Stimulated activated CD4-positive, alpha-beta T cell treated with anti-CD3 and anti-CD28 coated beads, Interleukin-2, amount 100 ng/mL, for 4 hours (primary cell): ENCODE results near the gene PARN.
A peak's percentile ranks its signal among the peaks of the same experiment; 100 is the strongest.
"Not testable (repeated sequence)": the region's sequence is repeated elsewhere in the genome, so short reads cannot be mapped to it uniquely, and the experiment has no call there.

Experiments
- DNase-seq: peaks from one replicate; pipeline ENCODE4 v3.0.0-alpha.2; 2020; ENCODE audit warnings: low read depth

The PARN gene

GRCh38 chr16:14629919-14630619, at the start of gene PARN:
TSS of gene PARN (minus strand) at chr16:14630260. CDS start at chr16:14630125, 135 bp downstream.
- DNase-seq: peak; percentile 98

- DNase-seq: no peak
Measured at GRCh38 chr16:14678748-14679497, 48.9 kb upstream of the PARN start.

- no peak for DNase-seq
Measured at GRCh38 chr16:14677627-14678026, 47.6 kb upstream of the PARN start.

GRCh38 chr16:14676633-14677032, 46.6 kb upstream of the PARN start:
- no peak for DNase-seq

- no peak for DNase-seq
Measured at GRCh38 chr16:14672403-14672971, 42.4 kb upstream of the PARN start.

GRCh38 chr16:14669776-14670175, 39.7 kb upstream of the PARN start:
- no peak for DNase-seq

- no peak for DNase-seq
Measured at GRCh38 chr16:14668556-14669223, 38.6 kb upstream of the PARN start.

- no peak for DNase-seq
Measured at GRCh38 chr16:14667347-14668266, 37.5 kb upstream of the PARN start.

- DNase-seq: no peak
Measured at GRCh38 chr16:14658063-14658462, 28.0 kb upstream of the PARN start.

GRCh38 chr16:14652726-14653125, 22.7 kb upstream of the PARN start:
- DNase-seq: no peak

GRCh38 chr16:14650629-14651028, 20.6 kb upstream of the PARN start:
- no peak for DNase-seq

- DNase-seq: no peak
Measured at GRCh38 chr16:14649816-14650215, 19.8 kb upstream of the PARN start.

- DNase-seq: no peak
Measured at GRCh38 chr16:14641926-14642325, 11.9 kb upstream of the PARN start.

GRCh38 chr16:14641206-14641605, 11.1 kb upstream of the PARN start:
- DNase-seq: no peak

GRCh38 chr16:14640538-14640937, 10.5 kb upstream of the PARN start:
- DNase-seq: no peak

GRCh38 chr16:14636951-14637240, 6.8 kb upstream of the PARN start:
- DNase-seq: not testable (repeated sequence)

GRCh38 chr16:14636179-14636950, 6.3 kb upstream of the PARN start:
- not testable (repeated sequence) for DNase-seq

GRCh38 chr16:14635395-14636165, 5.5 kb upstream of the PARN start:
- no peak for DNase-seq

GRCh38 chr16:14634389-14634725, 4.3 kb upstream of the PARN start:
- no peak for DNase-seq
